IMR-90 (cell line): ENCODE results near the gene FXYD5. TPM values are rescaled to one million over a fixed set of nuclear protein-coding genes. Genes with fewer than 3 reads are reported as not detected.

Source experiments
- ATAC-seq: fragments of 200-7000 bp; cut with Tn5 transposase; 2 replicates; pipeline ENCODE4 v1.9.1; 2020; ENCODE audit warnings: low read depth, mild to moderate bottlenecking, moderate library complexity
- BruUV-seq: library from RNA; stranded (reverse); fragments of 400-500 nt; replicated peaks from 2 replicates; lab custom pipeline; 2021; lab: Mats Ljungman, UMichigan
- CTCF ChIA-PET: fragments of 300-600 bp; formaldehyde crosslinking; extraction: SDS; loops from one replicate; lab custom pipeline; 2021; ENCODE audit warnings: antibody characterized with exemption; lab: Yijun Ruan, JAX
- POLR2A ChIA-PET: fragments of 300-600 bp; sonication (Branson Sonifier 250); formaldehyde crosslinking; loops from one replicate; lab custom pipeline; 2022; ENCODE audit warnings: antibody characterized with exemption; ENCODE audit not compliant: unreplicated experiment; lab: Charles Lee
- DNase-seq: peaks from one replicate; pipeline ENCODE4 v3.0.0; 2013
- H2AFZ ChIP-seq: replicated peaks from 2 replicates; pipeline ENCODE3; 2013; ENCODE audit warnings: low read length, mild to moderate bottlenecking; ENCODE audit not compliant: poor library complexity
- H2AK5ac ChIP-seq: 2 replicates; pipeline ENCODE4 v1.6.1; 2013; ENCODE audit warnings: low read depth, low read length, inconsistent platforms
- H2AK9ac ChIP-seq: replicated peaks from 2 replicates; pipeline ENCODE3; 2013; ENCODE audit warnings: mild to moderate bottlenecking, low read depth, low read length, moderate library complexity; ENCODE audit not compliant: poor library complexity
- H2BK120ac ChIP-seq: 2 replicates; pipeline ENCODE4 v1.6.1; 2013; ENCODE audit warnings: low read depth, low read length, inconsistent platforms
- H2BK15ac ChIP-seq: 3 replicates; pipeline ENCODE4 v1.6.1; 2013; ENCODE audit warnings: low read depth, low read length, inconsistent platforms
- H2BK20ac ChIP-seq: 2 replicates; pipeline ENCODE4 v1.6.1; 2013; ENCODE audit warnings: low read depth, mild to moderate bottlenecking, inconsistent platforms, low read length, moderate library complexity
- H2BK5ac ChIP-seq: 2 replicates; pipeline ENCODE4 v1.6.1; 2013; ENCODE audit warnings: mild to moderate bottlenecking, low read depth, low read length, inconsistent platforms; ENCODE audit not compliant: poor library complexity, severe bottlenecking
- H3K14ac ChIP-seq: replicated peaks from 2 replicates; pipeline ENCODE4 v1.6.1; 2013; ENCODE audit warnings: low read depth, low read length, inconsistent platforms
- H3K18ac ChIP-seq: 2 replicates; pipeline ENCODE4 v1.6.1; 2013; ENCODE audit warnings: low read depth, low read length, control low read depth
- H3K23ac ChIP-seq: 2 replicates; pipeline ENCODE4 v1.6.1; 2013; ENCODE audit warnings: low read depth, low read length, inconsistent platforms
- H3K27ac ChIP-seq: 2 replicates; pipeline ENCODE4 v1.5.1; 2013; ENCODE audit warnings: mild to moderate bottlenecking, control low read depth, low read length; ENCODE audit not compliant: insufficient read depth
- H3K27me3 ChIP-seq: 2 replicates; pipeline ENCODE4 v1.6.1; 2013; ENCODE audit warnings: low read length; ENCODE audit not compliant: control insufficient read depth, insufficient read depth
- H3K36me3 ChIP-seq: 2 replicates; pipeline ENCODE4 v1.6.1; 2013; ENCODE audit warnings: low read length, mixed read lengths; ENCODE audit not compliant: control insufficient read depth, insufficient read depth
- H3K4ac ChIP-seq: 2 replicates; pipeline ENCODE4 v1.6.1; 2013; ENCODE audit warnings: low read depth, low read length, inconsistent platforms
- H3K4me1 ChIP-seq: 2 replicates; pipeline ENCODE4 v1.6.1; 2013; ENCODE audit warnings: low read length, mixed read lengths; ENCODE audit not compliant: control insufficient read depth, insufficient read depth
- H3K4me2 ChIP-seq: 2 replicates; pipeline ENCODE4 v1.6.1; 2013; ENCODE audit warnings: low read depth, mild to moderate bottlenecking, control low read depth, low read length, moderate library complexity
- H3K4me3 ChIP-seq: 2 replicates; pipeline ENCODE4 v1.5.1; 2013; ENCODE audit warnings: low read depth, mild to moderate bottlenecking, control low read depth, low read length, moderate library complexity; ENCODE audit not compliant: insufficient read depth
- H3K56ac ChIP-seq: 2 replicates; pipeline ENCODE4 v1.6.1; 2013; ENCODE audit warnings: low read length, inconsistent platforms; ENCODE audit not compliant: insufficient read depth; ENCODE audit errors: extremely low read depth
- H3K79me1 ChIP-seq, 2 experiments: 2 replicates each; pipeline ENCODE4 v1.6.1; 2013; ENCODE audit warnings: low read length in 2 of 2, inconsistent platforms in 1 of 2, low read depth in 1 of 2
- H3K9ac ChIP-seq: 2 replicates; pipeline ENCODE4 v1.6.1; 2013; ENCODE audit warnings: low read depth, low read length, control low read depth
- H3K9me1 ChIP-seq: 2 replicates; pipeline ENCODE4 v1.6.1; 2013; ENCODE audit warnings: low read length, inconsistent platforms; ENCODE audit not compliant: insufficient read depth
- H3K9me3 ChIP-seq: 2 replicates; pipeline ENCODE4 v1.6.1; 2013; ENCODE audit warnings: low read length; ENCODE audit not compliant: control insufficient read depth, insufficient read depth
- H4K20me1 ChIP-seq: 2 replicates; pipeline ENCODE4 v1.6.1; 2013; ENCODE audit warnings: low read length, inconsistent platforms; ENCODE audit not compliant: insufficient read depth
- H4K5ac ChIP-seq: 2 replicates; pipeline ENCODE4 v1.6.1; 2013; ENCODE audit warnings: mild to moderate bottlenecking, low read depth, low read length, control low read depth
- H4K8ac ChIP-seq, 2 experiments: 2 replicates each; pipeline ENCODE4 v1.6.1; 2013; ENCODE audit warnings: low read depth in 2 of 2, low read length in 2 of 2, control low read depth in 1 of 2, inconsistent platforms in 1 of 2
- H4K91ac ChIP-seq: 2 replicates; pipeline ENCODE4 v1.6.1; 2013; ENCODE audit warnings: low read depth, low read length, inconsistent platforms; ENCODE audit not compliant: insufficient read depth
- BHLHE40 ChIP-seq: fragments of 150-350 bp; IDR thresholded peaks from 2 replicates; pipeline ENCODE4 v1.6.1; 2016; ENCODE audit warnings: mild to moderate bottlenecking, low read depth, low read length
- CEBPB ChIP-seq: IDR thresholded peaks from 2 replicates; pipeline ENCODE4 v1.6.1; 2012; ENCODE audit warnings: low read depth, low read length, improper control_type of control experiment
- CHD1 ChIP-seq: IDR thresholded peaks from 2 replicates; pipeline ENCODE4 v1.6.1; 2012; ENCODE audit warnings: low read depth, low read length, improper control_type of control experiment
- CTCF ChIP-seq: conservative IDR thresholded peaks from 2 replicates; pipeline ENCODE4 v1.5.1; 2012; ENCODE audit warnings: mild to moderate bottlenecking, low read depth, low read length, improper control_type of control experiment
- ELK1 ChIP-seq: fragments of 150-350 bp; IDR thresholded peaks from 2 replicates; pipeline ENCODE4 v1.6.1; 2016; ENCODE audit warnings: low read depth, mild to moderate bottlenecking, low read length, moderate library complexity, borderline replicate concordance
- FOS ChIP-seq: fragments of 150-350 bp; IDR thresholded peaks from 2 replicates; pipeline ENCODE4 v1.6.1; 2016; ENCODE audit warnings: low read depth, low read length
- MAFK ChIP-seq: IDR thresholded peaks from 2 replicates; pipeline ENCODE4 v1.6.1; 2012; ENCODE audit warnings: low read depth, low read length, improper control_type of control experiment
- MAZ ChIP-seq: IDR thresholded peaks from 2 replicates; pipeline ENCODE4 v1.6.1; 2012; ENCODE audit warnings: low read depth, mild to moderate bottlenecking, low read length, improper control_type of control experiment, moderate library complexity, borderline replicate concordance
- MXI1 ChIP-seq: IDR thresholded peaks from 2 replicates; pipeline ENCODE4 v1.6.1; 2012; ENCODE audit warnings: low read depth, mild to moderate bottlenecking, low read length, moderate library complexity, borderline replicate concordance
- NFE2L2 ChIP-seq: fragments of 150-350 bp; IDR thresholded peaks from 2 replicates; pipeline ENCODE4 v1.6.1; 2016; ENCODE audit warnings: low read depth, mild to moderate bottlenecking, low read length
- RAD21 ChIP-seq: IDR thresholded peaks from 2 replicates; pipeline ENCODE4 v1.6.1; 2012; ENCODE audit warnings: low read length, improper control_type of control experiment
- RCOR1 ChIP-seq: IDR thresholded peaks from 2 replicates; pipeline ENCODE4 v1.6.1; 2012; ENCODE audit warnings: mild to moderate bottlenecking, low read length, improper control_type of control experiment; ENCODE audit not compliant: insufficient replicate concordance
- RFX5 ChIP-seq: IDR thresholded peaks from 2 replicates; pipeline ENCODE4 v1.8.0; 2012; ENCODE audit warnings: low read depth, mild to moderate bottlenecking, low read length, moderate library complexity
- SMC3 ChIP-seq: fragments of 150-350 bp; IDR thresholded peaks from 2 replicates; pipeline ENCODE4 v1.6.1; 2016; ENCODE audit warnings: low read depth, mild to moderate bottlenecking, antibody characterized with exemption, low read length, moderate library complexity
- USF2 ChIP-seq: fragments of 150-350 bp; IDR thresholded peaks from 2 replicates; pipeline ENCODE4 v1.6.1; 2017; ENCODE audit warnings: mild to moderate bottlenecking, antibody characterized with exemption, low read length, low read depth
- WGBS, 2 experiments: methylation state at CpG; one replicate each; pipeline versions ENCODE4 v1.1.5 to v1.1.7; 2013; ENCODE audit warnings: missing lambda C conversion rate in 2 of 2; ENCODE audit not compliant: insufficient read length in 1 of 2; ENCODE audit errors: extremely low coverage in 2 of 2; 5-methylcytosine and 5-hydroxymethylcytosine counted together
- dilution Hi-C: fragments of 300-500 bp; cut with HindIII; formaldehyde crosslinking; loops from one replicate; pipeline ENCODE4 v1.14.3; 2018; ENCODE audit warnings: low sequenced_read_pairs; ENCODE audit not compliant: unreplicated experiment
- in situ Hi-C: fragments of 300-500 bp; cut with MboI; formaldehyde crosslinking; loops from 3 replicates; pipeline ENCODE4 v1.14.3; 2019; ENCODE audit warnings: low sequenced_read_pairs, inconsistent platforms, mixed read lengths
- intact Hi-C: fragments of 100-400 bp; cut with micrococcal nuclease; formaldehyde crosslinking; loops from 2 replicates; pipeline ENCODE4 v1.10.0; 2022
- polyA plus RNA-seq, 3 experiments: library from polyadenylated mRNA; depleted of rRNA; stranded (reverse); fragments of >200 nt; gene quantifications; 2 replicates each; pipeline ENCODE4 v1.2.3, GENCODE V29; 2012; ENCODE audit warnings: low replicate concordance in 1 of 3
- total RNA-seq: library from RNA; depleted of rRNA; stranded (reverse); fragments of >200 nt; gene quantifications from 2 replicates; pipeline ENCODE4 v1.2.3, GENCODE V29; 2012

The FXYD5 gene
- total and polyA plus RNA-seq, 2 of the 4 experiments (the other 2 are of a cell fraction): 53.6 to 245 TPM

GRCh38 chr19:35209646-35210045 is 55.1 kb downstream of the FXYD5 start:
- DNase-seq (no peak), ATAC-seq (no peak)
- Histone ChIP-seq H3K23ac (no peak overlapping the region), H2BK120ac (no peak overlapping the region), H3K18ac (no peak overlapping the region), H3K56ac (no peak overlapping the region), H3K4ac (no peak overlapping the region), H2AFZ (no peak overlapping the region), H3K36me3 (no peaks in the 10 kb centered on the region), H2BK20ac (no peak overlapping the region), H2AK5ac (no peak overlapping the region), H4K20me1 (no peaks in the 10 kb centered on the region), H3K27me3 (peaks cover 3% of the 10 kb centered on the region), H4K91ac (no peak overlapping the region), H4K8ac (no peak overlapping the region), H3K4me3 (no peak overlapping the region), H3K4me2 (no peak overlapping the region), H2BK15ac (no peak overlapping the region), H3K27ac (no peak overlapping the region), H4K5ac (no peak overlapping the region), H2BK5ac (no peak overlapping the region), H2AK9ac (no peak overlapping the region), H3K79me1 (no peaks in the 10 kb centered on the region), H3K9ac (no peak overlapping the region), H3K4me1 (no peaks in the 10 kb centered on the region), H3K9me1 (no peaks in the 10 kb centered on the region), H3K14ac (no peak overlapping the region), H3K9me3 (no peaks in the 10 kb centered on the region)
- in situ Hi-C loops: no loop called here
- CTCF ChIA-PET: no interaction called here
- no CpG with 5 or more reads among the region's 4 CpGs for WGBS, 2 experiments
- no TSS peak for BruUV-seq
- TF ChIP-seq BHLHE40: no peak
- TF ChIP-seq NFE2L2: no peak
- TF ChIP-seq USF2: no peak
- TF ChIP-seq RCOR1: no peak
- no peak for TF ChIP-seq FOS
- TF ChIP-seq CHD1: no peak
- TF ChIP-seq SMC3: no peak
- TF ChIP-seq RFX5: no peak
- TF ChIP-seq CEBPB: no peak
- no peak for TF ChIP-seq MXI1
- no peak for TF ChIP-seq CTCF
- TF ChIP-seq MAFK: no peak
- no peak for TF ChIP-seq ELK1
- TF ChIP-seq MAZ: no peak
- no peak for TF ChIP-seq RAD21
- dilution Hi-C loops: no loop called here
- intact Hi-C loops: no loop called here
- POLR2A ChIA-PET: no interaction called here
